Heart left ventricle (tissue), 16 donors: Measurements from ENCODE around the gene MICAL1. TPM values are rescaled to one million over a fixed set of nuclear protein-coding genes. Genes with fewer than 3 reads are reported as not detected.
A peak's percentile ranks its signal among the peaks of the same experiment; 100 is the strongest.

Experiments used
- ATAC-seq, 4 donors: fragments of 200-7000 bp; cut with Tn5 transposase; one replicate each; pipeline ENCODE4 v1.9.1; 2020 to 2022; ENCODE audit warnings: moderate library complexity in 4 of 4, mild to moderate bottlenecking in 3 of 4, moderate number of reproducible peaks in 1 of 4
- DNase-seq, 5 donors: peaks; one replicate each; pipeline ENCODE4 v3.0.0-alpha.2; 2020
- H3K27ac ChIP-seq, 12 donors: fragments of 200-600 bp; sonication (generic) in 4 of 12; one replicate each; pipeline versions ENCODE4 v1.5.0 to v1.8.0; 2016 to 2022; ENCODE audit warnings: mild to moderate bottlenecking in 2 of 12
- H3K27me3 ChIP-seq, 9 donors: fragments of 200-600 bp; sonication (generic) in 2 of 9; one replicate each; pipeline versions ENCODE4 v1.5.1 to v1.8.0; 2016 to 2022; ENCODE audit warnings: mild to moderate bottlenecking in 3 of 9
- H3K36me3 ChIP-seq, 9 donors: fragments of 200-600 bp; sonication (generic) in 2 of 9; one replicate each; pipeline versions ENCODE4 v1.5.0 to v1.8.0; 2018 to 2022; ENCODE audit warnings: mild to moderate bottlenecking in 2 of 9
- H3K4me1 ChIP-seq, 12 donors: fragments of 200-600 bp; sonication (generic) in 4 of 12; one replicate each; pipeline versions ENCODE4 v1.5.0 to v1.8.0; 2016 to 2022; ENCODE audit warnings: mild to moderate bottlenecking in 3 of 12
- H3K4me3 ChIP-seq, 12 donors: fragments of 200-600 bp; sonication (generic) in 4 of 12; one replicate each; pipeline versions ENCODE4 v1.5.0 to v1.8.0; 2017 to 2022; ENCODE audit warnings: mild to moderate bottlenecking in 9 of 12, moderate library complexity in 4 of 12
- H3K9me3 ChIP-seq, 12 donors: fragments of 200-600 bp; sonication (generic) in 4 of 12; one replicate each; pipeline versions ENCODE4 v1.5.0 to v1.8.0; 2016 to 2022; ENCODE audit warnings: mild to moderate bottlenecking in 1 of 12
- POLR2A ChIP-seq, 2 donors: fragments of 450-650 bp; IDR thresholded peaks; one replicate each; pipeline ENCODE4 v1.6.1; 2017; ENCODE audit warnings: antibody characterized with exemption in 2 of 2, mild to moderate bottlenecking in 2 of 2, moderate library complexity in 2 of 2
- WGBS, 4 donors: extraction: QIAGEN DNeasy Blood & Tissue Kit in 2 of 4; methylation state at CpG; one replicate each; pipeline versions ENCODE4 v1.1.5 to v1.1.7; 2013 to 2018; 5-methylcytosine and 5-hydroxymethylcytosine counted together
- intact Hi-C, 10 donors: fragments of 100-400 bp; cut with DNase I; formaldehyde crosslinking; loops; one replicate each; pipeline versions ENCODE4 v1.11.1 to v1.14.2; 2022
- polyA plus RNA-seq, 2 donors: library from polyadenylated mRNA; stranded (reverse); fragments of 200-250 nt; gene quantifications; one replicate each; pipeline ENCODE4 v1.2.3, GENCODE V29; 2013
- total RNA-seq, 9 donors: library from RNA; depleted of rRNA in 2 of 9; stranded (reverse); fragments of >200 nt in 2 of 9; fragmentation: NEBNext Ultra II Directional in 3 of 9; extraction: Animal tissue kit (Norgen Biotek cat#: 25700) in 3 of 9; gene quantifications; one replicate each; pipeline versions ENCODE4 v1.1.0 to v1.2.4, GENCODE V29; 2016 to 2023
- TF ChIP-seq, protein P1 (sequence below), 12 donors: fragments of 200-600 bp; sonication (generic) in 4 of 12; IDR thresholded peaks; one replicate each; pipeline versions ENCODE4 v1.5.0 to v1.8.0; 2018 to 2022; ENCODE audit warnings: antibody characterized with exemption in 12 of 12, mild to moderate bottlenecking in 5 of 12
- donor health status: ischemic (EF 13 %, LVEDD 7.1; RV severe dilation, severe dysfunction).
- donor health status: healthy with polysubstance abuse.
- donor health status: DM: no; HTN: yes; CAD: no.
- donor health status: DM: no; HTN: no; CAD: no.
- donor health status: ischemic (EF 25% LVEDD 6.9; RV normal size, moderate dysfunction).
- donor health status: ischemic (EF 25% LVEDD 5.7; RV mildly dilated, moderate dysfunction).
- donor health status: healthy.
- donor health status: DM: yes; HTN: yes; CAD: no.
- donor health status: ischemic (EF 35%, LVEDD 5.7; RV mildly dilated, moderate dysfunction).
- donor health status: nonischemic (EF 11% LVEDD 7.7; RV severe dilation, severe dysfunction).
- donor health status: DM: yes; HTN: yes; CAD: no.
- donor health status: PGD.
- donor health status: ischemic (EF 29% LVEDD 5.4; RV normal size, mild dysfunction).
- donor health status: nonischemic (EF 23%, LVEDD 6.1; RV moderate dilation, normal function).

Gene MICAL1
- total and polyA plus RNA-seq, 11 donors: 4.5 to 21.9 (median 6.4) TPM

DNA sequence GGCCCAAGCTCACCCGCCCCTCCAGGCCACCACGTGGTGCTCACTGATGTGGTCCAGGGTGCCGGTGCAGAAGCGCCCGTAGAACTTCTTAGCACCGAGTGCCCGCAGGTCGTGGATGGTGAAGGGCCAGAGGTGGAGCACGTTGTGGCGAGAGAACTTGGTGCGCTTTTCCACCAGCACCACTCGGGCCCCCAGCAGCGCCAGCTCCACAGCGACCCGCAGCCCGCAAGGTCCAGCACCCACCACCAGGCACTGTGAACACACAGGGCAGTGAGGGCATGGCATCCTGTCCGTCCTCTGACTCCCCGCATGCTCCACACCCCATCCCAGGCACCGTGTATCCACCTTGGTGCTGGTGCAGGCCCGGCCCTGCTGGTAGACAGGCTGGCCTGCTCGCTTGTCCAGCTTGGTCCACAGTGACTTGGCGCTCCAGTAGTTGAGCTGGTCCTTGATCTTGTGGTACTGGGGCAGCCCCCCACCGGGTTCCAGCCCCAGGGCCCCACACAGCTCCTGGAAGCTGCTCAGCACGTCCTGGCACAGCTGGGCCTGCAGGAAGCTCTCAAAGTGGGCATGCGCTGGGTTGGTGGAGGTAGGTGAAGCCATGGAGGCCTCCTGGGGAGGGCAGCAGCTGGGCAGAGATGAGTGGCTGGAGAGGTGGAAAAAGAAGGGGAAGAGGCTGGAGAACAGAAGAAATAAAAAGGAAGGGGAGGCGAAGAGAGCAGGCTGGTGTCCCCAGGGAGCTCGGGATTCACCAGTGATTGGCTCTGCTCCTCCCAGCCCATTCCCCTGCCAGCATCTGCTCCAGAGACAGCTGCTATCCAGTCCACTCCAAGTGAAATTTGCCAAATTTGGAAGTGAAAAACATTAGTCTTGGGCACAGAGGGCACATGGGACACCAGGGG, 1.7 kb downstream of the MICAL1 start:
- no peaks in the 10 kb centered on the region for H3K27me3 ChIP-seq
- intact Hi-C loops: loop anchor here in 3 of 10 donors (2.0 to 10.0 kb wide), 2 partner anchors 25 to 69 kb away; partner anchors contain the start of gene CD164 (in 2 of the 3)
- DNase-seq (peak in 1 of 5 donors; percentile 57), ATAC-seq (no peak)
- WGBS, 4 donors: 90 to 94% (median 94%) methylated on average over 20 to 27 of the region's 27 CpGs
- H3K4me1 ChIP-seq: peaks cover 0 to 55% (median 26%) of the 10 kb centered on the region in 12 donors
- TF ChIP-seq, protein P1, sequence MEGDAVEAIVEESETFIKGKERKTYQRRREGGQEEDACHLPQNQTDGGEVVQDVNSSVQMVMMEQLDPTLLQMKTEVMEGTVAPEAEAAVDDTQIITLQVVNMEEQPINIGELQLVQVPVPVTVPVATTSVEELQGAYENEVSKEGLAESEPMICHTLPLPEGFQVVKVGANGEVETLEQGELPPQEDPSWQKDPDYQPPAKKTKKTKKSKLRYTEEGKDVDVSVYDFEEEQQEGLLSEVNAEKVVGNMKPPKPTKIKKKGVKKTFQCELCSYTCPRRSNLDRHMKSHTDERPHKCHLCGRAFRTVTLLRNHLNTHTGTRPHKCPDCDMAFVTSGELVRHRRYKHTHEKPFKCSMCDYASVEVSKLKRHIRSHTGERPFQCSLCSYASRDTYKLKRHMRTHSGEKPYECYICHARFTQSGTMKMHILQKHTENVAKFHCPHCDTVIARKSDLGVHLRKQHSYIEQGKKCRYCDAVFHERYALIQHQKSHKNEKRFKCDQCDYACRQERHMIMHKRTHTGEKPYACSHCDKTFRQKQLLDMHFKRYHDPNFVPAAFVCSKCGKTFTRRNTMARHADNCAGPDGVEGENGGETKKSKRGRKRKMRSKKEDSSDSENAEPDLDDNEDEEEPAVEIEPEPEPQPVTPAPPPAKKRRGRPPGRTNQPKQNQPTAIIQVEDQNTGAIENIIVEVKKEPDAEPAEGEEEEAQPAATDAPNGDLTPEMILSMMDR (IDR thresholded peaks at IDR 0.05): no peak
- TF ChIP-seq POLR2A (IDR thresholded peaks at IDR 0.05): no peak
- H3K36me3 ChIP-seq: peaks cover 0 to 24% (median 3%) of the 10 kb centered on the region in 9 donors
- peak overlapping the region in 10 of 12 donors; percentile 63 to 93 (median 78) for H3K4me3 ChIP-seq
- peak overlapping the region in 10 of 12 donors; percentile 64 to 94 (median 72) for H3K27ac ChIP-seq
- no peaks in the 10 kb centered on the region for H3K9me3 ChIP-seq

DNA sequence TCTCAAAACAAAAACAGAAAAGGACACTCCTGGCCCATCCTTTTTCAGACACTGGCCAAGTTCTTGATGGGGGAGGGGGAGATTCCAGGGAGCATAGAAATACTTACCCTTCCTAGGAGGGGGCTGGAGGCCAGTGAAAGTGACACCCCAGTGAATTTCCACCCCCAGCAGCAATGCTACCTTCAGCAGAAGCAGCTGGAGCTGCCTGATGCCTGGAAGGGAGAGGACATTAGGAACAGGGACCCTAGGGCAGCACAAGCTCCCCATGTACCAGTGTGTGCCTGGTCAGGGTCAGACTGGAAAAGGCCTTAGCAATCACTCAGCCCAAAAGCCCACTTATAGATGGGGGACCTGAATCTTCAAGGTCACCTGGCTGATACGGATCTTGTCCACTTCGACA, 2.4 kb downstream of the MICAL1 start:
- H3K9me3 ChIP-seq: no peaks in the 10 kb centered on the region
- no peak for DNase-seq
- ATAC-seq: no peak
- intact Hi-C loops: loop anchor here in 2 of 10 donors (10.0 kb wide), 1 partner anchor 68 kb away; the partner anchor contains the start of gene CD164 (in 2 of the 2)
- H3K4me1 ChIP-seq: peaks cover 0 to 48% (median 26%) of the 10 kb centered on the region in 12 donors
- H3K4me3 ChIP-seq: no peak overlapping the region
- WGBS, 4 donors: 93 to 100% (median 95%) methylated on average over 2 of the region's 2 CpGs
- no peak overlapping the region for H3K27ac ChIP-seq
- TF ChIP-seq, protein P1 (IDR thresholded peaks at IDR 0.05): no peak
- no peak for TF ChIP-seq POLR2A (IDR thresholded peaks at IDR 0.05)
- no peaks in the 10 kb centered on the region for H3K27me3 ChIP-seq
- peaks cover 0 to 24% (median 3%) of the 10 kb centered on the region in 9 donors for H3K36me3 ChIP-seq

DNA sequence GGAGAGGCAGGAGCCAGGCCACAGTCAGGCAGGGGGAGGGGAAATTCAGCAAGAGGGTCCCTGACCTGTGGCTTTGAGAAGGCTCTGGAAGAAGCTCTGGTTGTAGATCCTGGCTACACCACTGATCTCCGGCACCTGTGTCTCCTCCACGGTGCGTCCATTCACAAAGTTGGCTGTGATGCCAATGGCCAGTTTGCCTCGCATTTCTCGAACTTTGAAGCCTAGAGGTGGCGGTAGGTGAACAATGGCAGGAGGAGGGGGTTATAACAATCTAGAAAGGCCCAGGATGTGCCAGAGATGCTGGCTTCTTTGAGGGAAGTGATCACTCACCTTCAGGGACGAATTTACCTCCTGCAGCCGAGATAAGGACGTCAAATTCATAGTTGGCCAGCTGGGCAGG, 3.4 kb downstream of the MICAL1 start:
- peaks cover 0 to 26% (median 3%) of the 10 kb centered on the region in 9 donors for H3K36me3 ChIP-seq
- WGBS, 4 donors: 90 to 92% (median 91%) methylated on average over 9 of the region's 9 CpGs
- intact Hi-C loops: loop anchor here in 2 of 10 donors (10.0 kb wide), 1 partner anchor 67 kb away; the partner anchor contains the start of gene CD164 (in 2 of the 2)
- no peak overlapping the region for H3K4me3 ChIP-seq
- no peaks in the 10 kb centered on the region for H3K27me3 ChIP-seq
- TF ChIP-seq, protein P1 (IDR thresholded peaks at IDR 0.05): no peak
- no peak for TF ChIP-seq POLR2A (IDR thresholded peaks at IDR 0.05)
- H3K4me1 ChIP-seq: peaks cover 0 to 38% (median 23%) of the 10 kb centered on the region in 12 donors
- ATAC-seq: no peak
- no peak for DNase-seq
- no peak overlapping the region for H3K27ac ChIP-seq
- no peaks in the 10 kb centered on the region for H3K9me3 ChIP-seq

DNA sequence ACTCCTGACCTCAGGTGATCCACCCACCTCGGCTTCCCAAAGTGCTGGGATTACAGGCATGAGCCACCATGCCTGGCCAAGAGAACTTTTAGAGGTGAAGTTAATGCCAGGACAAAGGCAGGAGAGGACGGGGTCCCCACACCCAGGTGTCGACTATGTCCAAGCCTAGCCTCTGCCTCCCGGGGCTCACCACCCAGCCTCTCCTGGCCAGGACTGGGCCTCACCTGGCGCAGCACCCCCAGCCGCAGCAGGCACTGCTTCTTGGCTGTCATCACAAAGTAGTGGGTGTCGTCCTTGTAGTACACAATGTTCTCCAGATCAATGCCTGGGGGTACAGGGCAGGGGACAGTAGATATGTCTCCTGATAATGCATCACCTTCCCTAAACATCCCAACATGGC, 4.2 kb downstream of the MICAL1 start:
- no peaks in the 10 kb centered on the region for H3K27me3 ChIP-seq
- intact Hi-C loops: loop anchor here in 2 of 10 donors (10.0 kb wide), 1 partner anchor 67 kb away; the partner anchor contains the start of gene CD164 (in 2 of the 2)
- H3K4me3 ChIP-seq: no peak overlapping the region
- H3K36me3 ChIP-seq: peaks cover 0 to 34% (median 8%) of the 10 kb centered on the region in 9 donors
- DNase-seq: no peak
- no peaks in the 10 kb centered on the region for H3K9me3 ChIP-seq
- no peak overlapping the region for H3K27ac ChIP-seq
- peaks cover 0 to 30% (median 15%) of the 10 kb centered on the region in 12 donors for H3K4me1 ChIP-seq
- TF ChIP-seq, protein P1 (IDR thresholded peaks at IDR 0.05): no peak
- TF ChIP-seq POLR2A (IDR thresholded peaks at IDR 0.05): no peak
- WGBS, 4 donors: 83 to 100% (median 97%) methylated on average over 7 of the region's 7 CpGs
- ATAC-seq: no peak
